Measurements from ENCODE around the gene THSD7A. TPM values are rescaled to one million over a fixed set of nuclear protein-coding genes. Genes with fewer than 3 reads are reported as not detected.
"Not testable (repeated sequence)": the region's sequence is repeated elsewhere in the genome, so short reads cannot be mapped to it uniquely, and the experiment has no call there.

THSD7A gene
- total RNA-seq, 4 donors from 2014 or later, result 16.2 to 36.4 (median 21.5) TPM

DNA sequence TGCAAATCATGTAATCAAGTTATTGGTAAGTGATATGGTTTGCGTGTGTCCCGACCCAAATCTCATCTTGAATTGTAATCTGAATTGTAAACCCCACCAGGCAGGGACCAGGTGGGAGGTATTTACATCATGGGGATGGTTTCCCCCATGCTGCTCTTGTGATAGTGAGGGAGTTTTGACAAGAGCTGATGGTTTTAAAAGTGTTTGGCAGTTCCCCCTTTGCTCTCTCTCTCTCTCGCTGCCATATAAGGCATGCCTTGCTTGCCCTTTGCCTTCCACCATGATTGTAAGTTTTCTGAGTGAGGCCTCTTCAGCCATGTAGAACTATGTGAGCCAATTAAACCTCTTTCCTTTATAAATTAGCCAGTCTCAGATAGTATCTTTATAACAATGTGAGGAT lies 302.6 kb downstream of the THSD7A start:
- no peak for DNase-seq
- Histone ChIP-seq H3K36me3 (no peaks in the 10 kb centered on the region), H3K27ac (no peak overlapping the region), H3K27me3 (no peaks in the 10 kb centered on the region), H3K4me3 (no peak overlapping the region), H3K9me3 (no peaks in the 10 kb centered on the region), H3K4me1 (no peaks in the 10 kb centered on the region)
- intact Hi-C loops (cut with DNase I; ENCODE audit: low total_unique reads), result no loop called here
- TF ChIP-seq, protein P1, sequence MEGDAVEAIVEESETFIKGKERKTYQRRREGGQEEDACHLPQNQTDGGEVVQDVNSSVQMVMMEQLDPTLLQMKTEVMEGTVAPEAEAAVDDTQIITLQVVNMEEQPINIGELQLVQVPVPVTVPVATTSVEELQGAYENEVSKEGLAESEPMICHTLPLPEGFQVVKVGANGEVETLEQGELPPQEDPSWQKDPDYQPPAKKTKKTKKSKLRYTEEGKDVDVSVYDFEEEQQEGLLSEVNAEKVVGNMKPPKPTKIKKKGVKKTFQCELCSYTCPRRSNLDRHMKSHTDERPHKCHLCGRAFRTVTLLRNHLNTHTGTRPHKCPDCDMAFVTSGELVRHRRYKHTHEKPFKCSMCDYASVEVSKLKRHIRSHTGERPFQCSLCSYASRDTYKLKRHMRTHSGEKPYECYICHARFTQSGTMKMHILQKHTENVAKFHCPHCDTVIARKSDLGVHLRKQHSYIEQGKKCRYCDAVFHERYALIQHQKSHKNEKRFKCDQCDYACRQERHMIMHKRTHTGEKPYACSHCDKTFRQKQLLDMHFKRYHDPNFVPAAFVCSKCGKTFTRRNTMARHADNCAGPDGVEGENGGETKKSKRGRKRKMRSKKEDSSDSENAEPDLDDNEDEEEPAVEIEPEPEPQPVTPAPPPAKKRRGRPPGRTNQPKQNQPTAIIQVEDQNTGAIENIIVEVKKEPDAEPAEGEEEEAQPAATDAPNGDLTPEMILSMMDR (IDR thresholded peaks at IDR 0.05), result no peak
- no peak for TF ChIP-seq POLR2A (IDR thresholded peaks at IDR 0.05)

DNA sequence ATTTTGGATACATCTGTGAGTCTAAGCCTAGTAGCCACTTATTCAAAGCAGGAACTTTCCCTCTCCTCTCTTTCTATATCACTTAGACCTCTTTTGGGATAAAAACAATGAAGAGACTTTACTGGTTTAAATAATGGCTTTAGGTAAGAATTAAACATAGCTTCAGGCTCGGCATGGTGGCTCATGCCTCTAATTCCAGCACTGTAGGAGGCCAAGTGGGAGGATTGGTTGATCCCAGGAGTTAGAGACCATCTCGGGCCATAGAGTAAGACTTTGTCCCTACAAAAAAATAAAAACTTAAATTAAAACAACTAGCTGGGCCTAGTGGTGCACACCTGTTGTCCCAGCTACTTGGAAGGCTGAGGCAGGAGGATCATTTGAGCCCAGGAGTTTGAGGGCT lies 304.3 kb downstream of the THSD7A start:
- DNase-seq, result no peak
- Histone ChIP-seq H3K36me3 (no peaks in the 10 kb centered on the region), H3K27ac (no peak overlapping the region), H3K4me1 (no peaks in the 10 kb centered on the region), H3K4me3 (no peak overlapping the region), H3K9me3 (no peaks in the 10 kb centered on the region), H3K27me3 (no peaks in the 10 kb centered on the region)
- no peak for TF ChIP-seq POLR2A (IDR thresholded peaks at IDR 0.05)
- TF ChIP-seq, protein P1 (IDR thresholded peaks at IDR 0.05), result no peak
- intact Hi-C loops (cut with DNase I; ENCODE audit: low total_unique reads), result no loop called here

DNA sequence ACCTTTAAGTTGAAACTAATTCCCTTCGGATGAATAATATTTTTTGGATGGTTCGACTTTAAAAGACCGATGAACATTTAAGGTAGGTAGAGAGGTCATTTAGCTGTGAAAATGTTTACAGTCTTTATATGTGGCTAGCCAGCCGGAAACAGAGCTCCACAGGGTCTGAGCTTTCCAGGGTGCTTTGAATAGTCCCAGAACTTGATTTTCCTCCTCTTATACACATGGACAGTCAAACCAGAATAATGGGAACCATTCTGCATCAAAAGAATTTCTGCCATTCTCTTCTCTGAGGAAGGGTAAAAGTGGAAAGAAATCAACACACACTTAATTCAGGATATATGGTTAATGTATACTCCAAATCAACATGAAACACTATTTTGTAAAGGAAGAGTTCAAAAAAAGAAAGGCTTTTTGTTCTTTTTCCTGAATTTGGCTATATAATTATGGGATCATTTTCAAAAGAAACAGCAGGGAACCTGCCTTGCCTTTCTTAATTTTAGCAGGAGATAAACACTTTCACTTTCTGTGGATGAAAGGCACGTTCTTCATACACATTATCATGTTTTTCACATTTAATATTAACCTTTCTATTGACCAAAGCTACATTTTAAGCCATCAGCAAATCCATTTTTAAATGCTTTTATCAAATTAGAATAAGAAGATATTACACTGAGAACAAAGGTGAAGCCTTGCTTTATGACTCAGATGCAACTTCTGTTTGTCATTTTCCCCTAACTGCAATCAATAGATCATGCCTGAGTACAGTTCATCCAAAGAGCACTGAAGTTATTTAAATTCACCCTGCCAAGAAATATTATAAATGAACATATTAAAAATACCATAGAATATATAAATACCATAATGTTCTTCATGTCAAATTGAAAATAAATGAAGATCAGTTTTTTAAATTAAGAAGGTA lies 307.3 kb downstream of the THSD7A start:
- no peak for DNase-seq
- intact Hi-C loops (cut with DNase I; ENCODE audit: low total_unique reads), result no loop called here
- Histone ChIP-seq H3K27me3 (no peaks in the 10 kb centered on the region), H3K4me1 (no peaks in the 10 kb centered on the region), H3K9me3 (no peaks in the 10 kb centered on the region), H3K27ac (peak overlapping the region in 1 of 2 donors; percentile 60), H3K36me3 (no peaks in the 10 kb centered on the region), H3K4me3 (no peak overlapping the region)
- TF ChIP-seq POLR2A (IDR thresholded peaks at IDR 0.05), result no peak
- TF ChIP-seq, protein P1 (IDR thresholded peaks at IDR 0.05), result no peak

DNA sequence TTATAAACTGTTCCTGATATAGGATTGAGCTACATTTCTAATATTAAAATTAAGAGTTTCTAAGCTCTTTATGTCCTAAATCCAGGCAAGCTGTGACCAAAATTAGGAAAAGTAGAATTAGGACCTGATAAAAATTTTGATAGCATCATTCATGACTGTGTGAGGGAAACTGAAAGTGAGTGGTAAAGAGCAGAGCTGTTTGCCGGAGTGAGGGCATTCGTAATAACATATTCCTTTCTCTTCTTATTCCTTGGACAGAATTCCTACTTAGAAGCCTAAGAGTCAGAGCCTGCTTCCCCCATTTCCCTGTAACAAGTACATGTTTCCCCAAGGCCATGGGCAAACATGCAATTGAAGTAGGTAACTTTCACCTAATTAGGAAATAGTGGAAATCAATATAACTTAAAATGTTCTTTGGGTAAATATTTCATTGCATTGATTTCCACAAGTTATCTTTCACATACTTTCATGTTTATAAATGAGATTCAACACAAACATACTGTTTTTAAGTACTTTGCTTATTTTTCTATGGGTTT lies 310.0 kb downstream of the THSD7A start:
- H3K36me3 ChIP-seq; DNase-seq; H3K9me3 ChIP-seq; intact Hi-C loops (cut with DNase I; ENCODE audit: low total_unique reads); H3K4me1 ChIP-seq; H3K27me3 ChIP-seq; H3K4me3 ChIP-seq: not testable (repeated sequence)
- peak overlapping the region in 1 of 2 donors; percentile 45 for H3K27ac ChIP-seq

DNA sequence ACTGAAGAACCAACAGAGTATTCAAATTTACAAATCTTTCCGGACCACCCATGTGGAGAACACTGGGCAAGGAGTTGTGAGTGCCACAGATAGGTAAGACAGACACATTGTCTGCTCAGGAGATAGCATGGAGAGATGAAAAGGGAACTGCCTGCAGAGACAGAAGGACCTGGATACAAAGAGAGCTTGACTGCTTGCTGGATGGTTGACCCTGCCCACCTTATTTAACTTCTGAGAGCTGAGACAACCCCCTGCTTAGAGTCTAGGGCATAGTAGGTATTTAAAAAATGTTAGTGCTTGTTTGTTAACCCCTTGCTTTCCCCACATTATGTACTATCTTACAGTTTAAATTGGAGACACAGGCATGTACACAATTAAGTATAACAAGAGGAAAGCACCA lies 314.1 kb downstream of the THSD7A start:
- DNase-seq, result no peak
- no peaks in the 10 kb centered on the region for H3K27me3 ChIP-seq
- no peaks in the 10 kb centered on the region for H3K9me3 ChIP-seq
- no peak overlapping the region for H3K4me3 ChIP-seq
- H3K27ac ChIP-seq, result no peak overlapping the region
- no peaks in the 10 kb centered on the region for H3K36me3 ChIP-seq
- intact Hi-C loops (cut with DNase I; ENCODE audit: low total_unique reads), result no loop called here
- H3K4me1 ChIP-seq, result no peaks in the 10 kb centered on the region
- no peak for TF ChIP-seq POLR2A (IDR thresholded peaks at IDR 0.05)
- TF ChIP-seq, protein P1 (IDR thresholded peaks at IDR 0.05), result no peak
